ENCODE results near the gene GRID2.

DNA sequence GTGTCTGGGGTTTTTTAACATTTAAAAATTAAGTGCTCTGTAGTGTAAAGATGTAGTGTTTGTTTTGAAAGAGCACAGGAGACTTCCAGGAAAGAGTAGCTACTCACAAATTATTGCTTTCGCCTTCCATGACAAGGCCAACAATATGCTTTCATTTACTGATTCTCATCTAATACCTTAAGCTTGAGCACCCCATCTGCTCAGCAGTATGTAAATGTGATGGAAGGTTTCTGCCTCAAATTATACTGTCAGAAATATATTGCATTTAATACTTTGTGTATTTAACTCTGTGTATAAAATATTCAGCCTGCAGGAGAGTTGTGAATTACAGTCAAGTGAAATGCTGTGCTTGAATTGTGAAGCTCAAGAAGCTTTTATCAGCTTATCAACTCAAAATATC is 1228.5 kb downstream of the GRID2 start:
- TF ChIP-seq, protein P1, sequence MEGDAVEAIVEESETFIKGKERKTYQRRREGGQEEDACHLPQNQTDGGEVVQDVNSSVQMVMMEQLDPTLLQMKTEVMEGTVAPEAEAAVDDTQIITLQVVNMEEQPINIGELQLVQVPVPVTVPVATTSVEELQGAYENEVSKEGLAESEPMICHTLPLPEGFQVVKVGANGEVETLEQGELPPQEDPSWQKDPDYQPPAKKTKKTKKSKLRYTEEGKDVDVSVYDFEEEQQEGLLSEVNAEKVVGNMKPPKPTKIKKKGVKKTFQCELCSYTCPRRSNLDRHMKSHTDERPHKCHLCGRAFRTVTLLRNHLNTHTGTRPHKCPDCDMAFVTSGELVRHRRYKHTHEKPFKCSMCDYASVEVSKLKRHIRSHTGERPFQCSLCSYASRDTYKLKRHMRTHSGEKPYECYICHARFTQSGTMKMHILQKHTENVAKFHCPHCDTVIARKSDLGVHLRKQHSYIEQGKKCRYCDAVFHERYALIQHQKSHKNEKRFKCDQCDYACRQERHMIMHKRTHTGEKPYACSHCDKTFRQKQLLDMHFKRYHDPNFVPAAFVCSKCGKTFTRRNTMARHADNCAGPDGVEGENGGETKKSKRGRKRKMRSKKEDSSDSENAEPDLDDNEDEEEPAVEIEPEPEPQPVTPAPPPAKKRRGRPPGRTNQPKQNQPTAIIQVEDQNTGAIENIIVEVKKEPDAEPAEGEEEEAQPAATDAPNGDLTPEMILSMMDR (IDR thresholded peaks at IDR 0.05): no peak
- TF ChIP-seq POLR2A (IDR thresholded peaks at IDR 0.05) (no peak), POLR2AphosphoS5 (IDR thresholded peaks at IDR 0.05) (no peak)

Measured in upper lobe of left lung (tissue), 4 donors.